ACHN (cell line): ENCODE data around the gene ADH6.
"Not testable (repeated sequence)": the region's sequence is repeated elsewhere in the genome, so short reads cannot be mapped to it uniquely, and the experiment has no call there.

ENCODE experiments used
- DNase-seq: peaks from one replicate; pipeline ENCODE4 v3.0.0-alpha.2; 2015
- in situ Hi-C: cut with HindIII; loops from 2 replicates; pipeline ENCODE4 v1.10.0; 2017; ENCODE audit warnings: low sequenced_read_pairs, low pct_ligation_motif_present, low pct_unique_long_range_greater_than_20kb

Gene ADH6

GRCh38 chr4:99219072-99219471 is at the start of gene ADH6:
Gene ADH6 (minus strand): TSS chr4:99219246. CDS start chr4:99219152, 94 bp downstream.
- in situ Hi-C loops = no loop called here
- DNase-seq = peak; percentile 15

- DNase-seq = no peak
- in situ Hi-C loops = no loop called here
These were observed 45.9 kb upstream of the ADH6 start for GRCh38 chr4:99264927-99265326.

GRCh38 chr4:99252746-99253145 is 33.7 kb upstream of the ADH6 start:
- no peak for DNase-seq
- in situ Hi-C loops = no loop called here

GRCh38 chr4:99248714-99249113 is 29.7 kb upstream of the ADH6 start:
- in situ Hi-C loops = no loop called here
- DNase-seq = no peak

- DNase-seq = no peak
- in situ Hi-C loops = no loop called here
These were observed 16.9 kb upstream of the ADH6 start for GRCh38 chr4:99235955-99236354.

- in situ Hi-C loops = no loop called here
- no peak for DNase-seq
These were observed 15.4 kb upstream of the ADH6 start for GRCh38 chr4:99234331-99235010.

GRCh38 chr4:99233397-99233796 is 14.4 kb upstream of the ADH6 start:
- DNase-seq, in situ Hi-C loops: not testable (repeated sequence)

GRCh38 chr4:99228706-99229105 is 9.7 kb upstream of the ADH6 start:
- in situ Hi-C loops, DNase-seq: not testable (repeated sequence)

- in situ Hi-C loops, DNase-seq: not testable (repeated sequence)
These were observed 8.6 kb upstream of the ADH6 start for GRCh38 chr4:99227646-99228045.

GRCh38 chr4:99221980-99222379 is 2.9 kb upstream of the ADH6 start:
- no peak for DNase-seq
- in situ Hi-C loops = no loop called here

GRCh38 chr4:99219479-99219878 is 433 bp upstream of the ADH6 start:
- DNase-seq = peak; percentile 3
- in situ Hi-C loops = no loop called here

GRCh38 chr4:99215521-99215920 is 3.5 kb downstream of the ADH6 start:
- in situ Hi-C loops = no loop called here
- no peak for DNase-seq

- in situ Hi-C loops = no loop called here
- DNase-seq = no peak
These were observed 8.3 kb downstream of the ADH6 start for GRCh38 chr4:99210789-99211188.

- in situ Hi-C loops = no loop called here
- DNase-seq = no peak
These were observed 9.4 kb downstream of the ADH6 start for GRCh38 chr4:99209671-99210070.

GRCh38 chr4:99208719-99209075 is 10.3 kb downstream of the ADH6 start:
- in situ Hi-C loops = no loop called here
- no peak for DNase-seq

- DNase-seq = no peak
- in situ Hi-C loops = no loop called here
These were observed 10.9 kb downstream of the ADH6 start for GRCh38 chr4:99207911-99208718.

- in situ Hi-C loops = no loop called here
- no peak for DNase-seq
These were observed 11.8 kb downstream of the ADH6 start for GRCh38 chr4:99207069-99207743.

GRCh38 chr4:99205153-99205979 is 13.7 kb downstream of the ADH6 start:
- DNase-seq = no peak
- in situ Hi-C loops = no loop called here

- no peak for DNase-seq
- in situ Hi-C loops = no loop called here
These were observed 16.5 kb downstream of the ADH6 start for GRCh38 chr4:99202536-99202935.
